G401 (cell line): ENCODE results near the gene TMEM63B. TPM values are rescaled to one million over a fixed set of nuclear protein-coding genes. Genes with fewer than 3 reads are reported as not detected.
"Not testable (repeated sequence)": the region's sequence is repeated elsewhere in the genome, so short reads cannot be mapped to it uniquely, and the experiment has no call there.

Experiments
- DNase-seq: peaks from one replicate; pipeline ENCODE4 v3.0.0-alpha.2; 2015; ENCODE audit warnings: low spot score
- in situ Hi-C: cut with HindIII; loops from 2 replicates; pipeline ENCODE4 v1.10.0; 2016; ENCODE audit warnings: low sequenced_read_pairs, mixed read lengths
- total RNA-seq: library from RNA; depleted of rRNA; stranded (reverse); fragments of >200 nt; shearing (Covaris generic); gene quantifications from 2 replicates; pipeline ENCODE4 v1.2.3, GENCODE V29; 2014

TMEM63B gene
- total RNA-seq, 1 experiment from 2014 or later, result 10.0 TPM

GRCh38 chr6:44133981-44134711 is 6.8 kb downstream of the TMEM63B start:
- in situ Hi-C loops, result no loop called here
- DNase-seq, result no peak

GRCh38 chr6:44135173-44135758 is 7.9 kb downstream of the TMEM63B start:
- in situ Hi-C loops, result no loop called here
- no peak for DNase-seq

GRCh38 chr6:44135875-44136274 is 8.5 kb downstream of the TMEM63B start:
- no peak for DNase-seq
- in situ Hi-C loops, result no loop called here

- no peak for DNase-seq
These were observed 11.5 kb downstream of the TMEM63B start for GRCh38 chr6:44138717-44139350.

GRCh38 chr6:44139351-44139743 is 12.0 kb downstream of the TMEM63B start:
- in situ Hi-C loops, result no loop called here
- DNase-seq, result no peak

More at GRCh38 chr6:44138717-44139350, 11.5 kb downstream of the TMEM63B start:
- in situ Hi-C loops, result no loop called here

- DNase-seq, result no peak
- in situ Hi-C loops, result loop anchor here (10.0 kb wide), 1 partner anchor 92 kb away; no protein-coding TSS in a partner anchor
These were observed 15.5 kb downstream of the TMEM63B start for GRCh38 chr6:44142835-44143234.

GRCh38 chr6:44143731-44144130 is 16.4 kb downstream of the TMEM63B start:
- no peak for DNase-seq
- in situ Hi-C loops, result loop anchor here (10.0 kb wide), 1 partner anchor 91 kb away; no protein-coding TSS in a partner anchor

GRCh38 chr6:44144536-44144935 is 17.2 kb downstream of the TMEM63B start:
- DNase-seq, result not testable (repeated sequence)
- in situ Hi-C loops, result loop anchor here (10.0 kb wide), 1 partner anchor 90 kb away; no protein-coding TSS in a partner anchor

- no peak for DNase-seq
- in situ Hi-C loops, result loop anchor here (10.0 kb wide), 1 partner anchor 89 kb away; no protein-coding TSS in a partner anchor
These were observed 18.5 kb downstream of the TMEM63B start for GRCh38 chr6:44145839-44146238.

- in situ Hi-C loops, result loop anchor here (10.0 kb wide), 1 partner anchor 88 kb away; no protein-coding TSS in a partner anchor
- DNase-seq, result no peak
These were observed 19.3 kb downstream of the TMEM63B start for GRCh38 chr6:44146685-44147084.

- in situ Hi-C loops, result loop anchor here (10.0 kb wide), 1 partner anchor 88 kb away; no protein-coding TSS in a partner anchor
- DNase-seq, result no peak
These were observed 19.9 kb downstream of the TMEM63B start for GRCh38 chr6:44147256-44147655.

GRCh38 chr6:44148306-44148705 is 21.0 kb downstream of the TMEM63B start:
- no peak for DNase-seq
- in situ Hi-C loops, result loop anchor here (10.0 kb wide), 1 partner anchor 86 kb away; no protein-coding TSS in a partner anchor

GRCh38 chr6:44149369-44150012 is 22.1 kb downstream of the TMEM63B start:
- in situ Hi-C loops, result loop anchor here (5.0 to 10.0 kb wide), 2 partner anchors 47 to 85 kb away; no protein-coding TSS in a partner anchor
- DNase-seq, result no peak

GRCh38 chr6:44150317-44150917 is 23.1 kb downstream of the TMEM63B start:
- in situ Hi-C loops, result loop anchor here (5.0 kb wide), 1 partner anchor 48 kb away; no protein-coding TSS in a partner anchor
- DNase-seq, result no peak

GRCh38 chr6:44151348-44152108 is 24.2 kb downstream of the TMEM63B start:
- peak; percentile 65 for DNase-seq
- in situ Hi-C loops, result loop anchor here (5.0 kb wide), 1 partner anchor 49 kb away; no protein-coding TSS in a partner anchor

GRCh38 chr6:44152109-44152461 is 24.7 kb downstream of the TMEM63B start:
- no peak for DNase-seq
- in situ Hi-C loops, result loop anchor here (5.0 kb wide), 1 partner anchor 50 kb away; no protein-coding TSS in a partner anchor

- in situ Hi-C loops, result loop anchor here (5.0 kb wide), 1 partner anchor 50 kb away; no protein-coding TSS in a partner anchor
- no peak for DNase-seq
These were observed 25.2 kb downstream of the TMEM63B start for GRCh38 chr6:44152533-44152932.

- in situ Hi-C loops, result loop anchor here (5.0 kb wide), 1 partner anchor 52 kb away; no protein-coding TSS in a partner anchor
- DNase-seq, result no peak
These were observed 26.7 kb downstream of the TMEM63B start for GRCh38 chr6:44154067-44154466.
